GM12878 (cell line): ENCODE results near the gene SP3.

Experiments used
- BACH1 ChIP-seq: fragments of 450-650 bp; IDR thresholded peaks from 2 replicates; pipeline ENCODE4 v1.6.1; 2017; ENCODE audit warnings: mild to moderate bottlenecking, borderline replicate concordance
- CTCF ChIP-seq, 3 experiments: IDR thresholded peaks in 2 of 3; conservative IDR thresholded peaks in 1 of 3; 2 replicates each; pipeline ENCODE4 v1.5.1; 2011; ENCODE audit warnings: low read depth in 3 of 3, low read length in 3 of 3, mild to moderate bottlenecking in 3 of 3, control low read depth in 2 of 3, moderate library complexity in 2 of 3, inconsistent platforms in 1 of 3, mixed read lengths in 1 of 3; ENCODE audit not compliant: control insufficient read depth in 2 of 3, insufficient read depth in 1 of 3; ENCODE audit errors: extremely low read depth in 1 of 3
- EED ChIP-seq: sonication (generic); IDR thresholded peaks from 2 replicates; pipeline ENCODE4 v1.6.1; 2016; ENCODE audit warnings: antibody characterized with exemption, low read depth
- EZH2 ChIP-seq: IDR thresholded peaks from 2 replicates; pipeline ENCODE4 v1.6.1; 2012; ENCODE audit warnings: low read depth, mild to moderate bottlenecking, control low read depth, inconsistent platforms, low read length, borderline replicate concordance; ENCODE audit not compliant: control insufficient read depth
- IRF4 ChIP-seq: IDR thresholded peaks from 2 replicates; pipeline ENCODE4 v1.6.1; 2011; ENCODE audit warnings: low read depth, low read length
- JUND ChIP-seq: IDR thresholded peaks from 2 replicates; pipeline ENCODE4 v1.6.1; 2012; ENCODE audit warnings: low read depth, mild to moderate bottlenecking, low read length, improper control_type of control experiment, moderate library complexity
- POLR2A ChIP-seq: IDR thresholded peaks from 2 replicates; pipeline ENCODE4 v1.6.1; 2011; ENCODE audit warnings: low read depth, mild to moderate bottlenecking, low read length
- RAD51 ChIP-seq: fragments of 450-650 bp; IDR thresholded peaks from 2 replicates; pipeline ENCODE4 v1.6.1; 2016; ENCODE audit warnings: moderate library complexity, mild to moderate bottlenecking, inconsistent platforms
- SP1 ChIP-seq: IDR thresholded peaks from one replicate; pipeline ENCODE4 v1.6.1; 2011; ENCODE audit warnings: low read depth, low read length
- ZNF207 ChIP-seq: fragments of 450-650 bp; IDR thresholded peaks from 2 replicates; pipeline ENCODE4 v1.6.1; 2014; ENCODE audit warnings: antibody characterized with exemption, mild to moderate bottlenecking, borderline replicate concordance

- TF ChIP-seq BACH1 (no peak), EZH2 (no peak), EED (no peak), RAD51 (no peak), CTCF (IDR thresholded peaks at IDR 0.05 in 2 of 3, conservative IDR thresholded peaks at IDR 0.05 in 1 of 3; ENCODE audit: control insufficient read depth in 2 of 3, extremely low read depth in 1 of 3, insufficient read depth in 1 of 3, low read depth in 3 of 3, low read length in 3 of 3) (no peak), JUND (no peak), POLR2A (no peak), ZNF207 (no peak), IRF4 (no peak), SP1 (no peak)
Observed at GRCh38 chr2:173860082-173860481, 105.1 kb downstream of the SP3 start.
